ENCODE results near the gene SLC30A3.

The SLC30A3 gene

GRCh38 chr2:27247893-27248292 lies 15.0 kb downstream of the SLC30A3 start:
- Histone ChIP-seq H3K9ac (no peak overlapping the region), H3K4me3 (ENCODE audit: low read depth, low read length) (no peak overlapping the region), H3K4me1 (no peaks in the 10 kb centered on the region), H3K27me3 (ENCODE audit: control insufficient read depth, insufficient read depth, low read length) (no peaks in the 10 kb centered on the region), H3K36me3 (ENCODE audit: control insufficient read depth, insufficient read depth, low read length) (no peaks in the 10 kb centered on the region), H2AFZ (no peak overlapping the region), H3K4me2 (ENCODE audit: low read length) (no peak overlapping the region), H3K9me3 (ENCODE audit: control insufficient read depth, low read length) (no peaks in the 10 kb centered on the region), H3K79me2 (no peaks in the 10 kb centered on the region), H3K27ac (no peak overlapping the region)
- no peak for TF ChIP-seq CTCF (IDR thresholded peaks at IDR 0.05)

- no peaks in the 10 kb centered on the region for H3K4me1 ChIP-seq
- H2AFZ ChIP-seq, result no peak overlapping the region
- no peaks in the 10 kb centered on the region for H3K36me3 ChIP-seq (ENCODE audit: control insufficient read depth, insufficient read depth, low read length)
- H3K79me2 ChIP-seq, result no peaks in the 10 kb centered on the region
- no peak overlapping the region for H3K27ac ChIP-seq
- no peak overlapping the region for H3K9ac ChIP-seq
- H3K4me2 ChIP-seq (ENCODE audit: low read length), result no peak overlapping the region
- TF ChIP-seq CTCF (IDR thresholded peaks at IDR 0.05), result no peak
- H3K4me3 ChIP-seq (ENCODE audit: low read depth, low read length), result no peak overlapping the region
- no peaks in the 10 kb centered on the region for H3K27me3 ChIP-seq (ENCODE audit: control insufficient read depth, insufficient read depth, low read length)
- H3K9me3 ChIP-seq (ENCODE audit: control insufficient read depth, low read length), result no peaks in the 10 kb centered on the region
Measured at GRCh38 chr2:27245626-27246025, 17.2 kb downstream of the SLC30A3 start.

- H3K79me2 ChIP-seq, result no peaks in the 10 kb centered on the region
- no peaks in the 10 kb centered on the region for H3K27me3 ChIP-seq (ENCODE audit: control insufficient read depth, insufficient read depth, low read length)
- H3K9ac ChIP-seq, result no peak overlapping the region
- no peak overlapping the region for H3K4me2 ChIP-seq (ENCODE audit: low read length)
- no peak overlapping the region for H3K27ac ChIP-seq
- H3K9me3 ChIP-seq (ENCODE audit: control insufficient read depth, low read length), result no peaks in the 10 kb centered on the region
- no peak for TF ChIP-seq CTCF (IDR thresholded peaks at IDR 0.05)
- no peaks in the 10 kb centered on the region for H3K4me1 ChIP-seq
- H2AFZ ChIP-seq, result no peak overlapping the region
- H3K4me3 ChIP-seq (ENCODE audit: low read depth, low read length), result no peak overlapping the region
- H3K36me3 ChIP-seq (ENCODE audit: control insufficient read depth, insufficient read depth, low read length), result no peaks in the 10 kb centered on the region
Measured at GRCh38 chr2:27245116-27245515, 17.7 kb downstream of the SLC30A3 start.

- no peak overlapping the region for H3K27ac ChIP-seq
- H3K36me3 ChIP-seq (ENCODE audit: control insufficient read depth, insufficient read depth, low read length), result no peaks in the 10 kb centered on the region
- no peak for TF ChIP-seq CTCF (IDR thresholded peaks at IDR 0.05)
Measured at GRCh38 chr2:27243391-27244130, 19.3 kb downstream of the SLC30A3 start.

GRCh38 chr2:27242614-27242951 lies 20.3 kb downstream of the SLC30A3 start:
- H2AFZ ChIP-seq, result no peak overlapping the region
- H3K4me1 ChIP-seq, result no peaks in the 10 kb centered on the region
- no peak for TF ChIP-seq CTCF (IDR thresholded peaks at IDR 0.05)
- H3K4me3 ChIP-seq (ENCODE audit: low read depth, low read length), result no peak overlapping the region
- H3K9ac ChIP-seq, result no peak overlapping the region
- no peaks in the 10 kb centered on the region for H3K79me2 ChIP-seq
- H3K27ac ChIP-seq, result no peak overlapping the region
- no peaks in the 10 kb centered on the region for H3K27me3 ChIP-seq (ENCODE audit: control insufficient read depth, insufficient read depth, low read length)
- no peaks in the 10 kb centered on the region for H3K36me3 ChIP-seq (ENCODE audit: control insufficient read depth, insufficient read depth, low read length)
- no peak overlapping the region for H3K4me2 ChIP-seq (ENCODE audit: low read length)
- no peaks in the 10 kb centered on the region for H3K9me3 ChIP-seq (ENCODE audit: control insufficient read depth, low read length)

More at GRCh38 chr2:27243391-27244130, 19.3 kb downstream of the SLC30A3 start:
- no peaks in the 10 kb centered on the region for H3K9me3 ChIP-seq (ENCODE audit: control insufficient read depth, low read length)
- H3K4me3 ChIP-seq (ENCODE audit: low read depth, low read length), result no peak overlapping the region
- no peaks in the 10 kb centered on the region for H3K79me2 ChIP-seq
- no peaks in the 10 kb centered on the region for H3K4me1 ChIP-seq
- no peak overlapping the region for H2AFZ ChIP-seq
- no peaks in the 10 kb centered on the region for H3K27me3 ChIP-seq (ENCODE audit: control insufficient read depth, insufficient read depth, low read length)
- no peak overlapping the region for H3K4me2 ChIP-seq (ENCODE audit: low read length)
- H3K9ac ChIP-seq, result no peak overlapping the region

All from parathyroid adenoma (tissue), 2 donors.